K562 (cell line): ENCODE measurements around the gene PCBD1. TPM values are rescaled to one million over a fixed set of nuclear protein-coding genes. Genes with fewer than 3 reads are reported as not detected.
A peak's percentile ranks its signal among the peaks of the same experiment; 100 is the strongest.
"Not testable (repeated sequence)": the region's sequence is repeated elsewhere in the genome, so short reads cannot be mapped to it uniquely, and the experiment has no call there.

Source experiments
- ATAC-seq: fragments of 200-7000 bp; cut with Tn5 transposase; 3 replicates; pipeline ENCODE4 v1.9.1; 2020; ENCODE audit warnings: moderate library complexity
- BruUV-seq: library from RNA; stranded (reverse); fragments of 400-500 nt; replicated peaks from 2 replicates; lab custom pipeline; 2021; lab: Mats Ljungman, UMichigan
- CTCF ChIA-PET: fragments of 300-600 bp; formaldehyde crosslinking; extraction: SDS; loops from one replicate; lab custom pipeline; 2021; ENCODE audit warnings: low intra/inter-chr PET ratio; lab: Yijun Ruan, JAX
- POLR2A ChIA-PET: fragments of 300-600, 350-650 bp; sonication (Branson Sonifier 250); formaldehyde crosslinking; extraction: SDS; loops from one replicate; lab custom pipeline; 2021; ENCODE audit warnings: antibody characterized with exemption, inconsistent platforms; lab: Yijun Ruan, JAX
- DNase-seq, 4 experiments: peaks; one replicate each; pipeline versions ENCODE4 v3.0.0 to v3.0.0-alpha.2; 2011 to 2018; ENCODE audit warnings: low spot score in 3 of 4, mixed read lengths in 3 of 4; ENCODE audit errors: extremely low read depth in 1 of 4
- FAIRE-seq: peaks from 2 replicates; lab custom pipeline; 2011; peaks lifted over from hg19 to GRCh38; lab: Jason Lieb, UNC
- H2AFZ ChIP-seq: 2 replicates; pipeline ENCODE4 v1.6.0; 2011; ENCODE audit warnings: low read depth, low read length, control low read depth, inconsistent platforms
- H3K27ac ChIP-seq: fragments of 200-600 bp; 3 replicates; pipeline ENCODE4 v1.8.0; 2011; ENCODE audit warnings: low read depth, mild to moderate bottlenecking, control low read depth, inconsistent platforms, low read length, moderate library complexity, mixed read lengths; ENCODE audit errors: extremely low read depth
- H3K27me3 ChIP-seq, 2 experiments: fragments of 300-600 bp in 1 of 2; 2 replicates in 1 of 2; 3 replicates in 1 of 2; pipeline versions ENCODE4 v1.6.0 to v1.8.0; 2011; ENCODE audit warnings: inconsistent platforms in 2 of 2, low read length in 2 of 2, mild to moderate bottlenecking in 1 of 2, mixed read lengths in 1 of 2, moderate library complexity in 1 of 2; ENCODE audit not compliant: control insufficient read depth in 2 of 2, insufficient read depth in 2 of 2
- H3K36me3 ChIP-seq: fragments of 300-600 bp; 3 replicates; pipeline ENCODE4 v1.8.0; 2011; ENCODE audit warnings: mild to moderate bottlenecking, low read length, inconsistent platforms; ENCODE audit not compliant: control insufficient read depth, insufficient read depth
- H3K4me1 ChIP-seq, 2 experiments: fragments of 200-600 bp in 1 of 2; replicated peaks in 1 of 2; 2 replicates in 1 of 2; 3 replicates in 1 of 2; pipeline versions ENCODE4 v1.5.1 to v1.8.0; 2011; ENCODE audit warnings: inconsistent platforms in 2 of 2, low read length in 2 of 2, mild to moderate bottlenecking in 1 of 2, mixed read lengths in 1 of 2, moderate library complexity in 1 of 2; ENCODE audit not compliant: control insufficient read depth in 2 of 2, insufficient read depth in 2 of 2
- H3K4me2 ChIP-seq: 2 replicates; pipeline ENCODE4 v1.6.1; 2011; ENCODE audit warnings: low read length, control low read depth, inconsistent platforms, mixed read lengths; ENCODE audit not compliant: insufficient read depth
- H3K4me3 ChIP-seq: fragments of 200-600 bp; sonication (generic), shearing (Covaris generic); 2 replicates; pipeline ENCODE4 v1.5.1; 2016; ENCODE audit warnings: control low read depth, inconsistent platforms
- H3K79me2 ChIP-seq: fragments of 200-600 bp; 3 replicates; pipeline ENCODE4 v1.8.0; 2011; ENCODE audit warnings: low read length, inconsistent platforms; ENCODE audit not compliant: control insufficient read depth, insufficient read depth
- H3K9ac ChIP-seq, 2 experiments: 2 replicates each; pipeline versions ENCODE4 v1.6.0 to v1.6.1; 2011; ENCODE audit warnings: low read depth in 2 of 2, low read length in 2 of 2, control low read depth in 1 of 2, inconsistent platforms in 1 of 2, mild to moderate bottlenecking in 1 of 2, mixed read lengths in 1 of 2; ENCODE audit not compliant: insufficient read depth in 1 of 2
- H3K9me1 ChIP-seq: one replicate; pipeline ENCODE4 v1.6.0; 2011; ENCODE audit warnings: inconsistent platforms, mild to moderate bottlenecking, low read length, moderate library complexity; ENCODE audit not compliant: control insufficient read depth, insufficient read depth
- H3K9me3 ChIP-seq: replicated peaks from 2 replicates; pipeline ENCODE4 v1.5.1; 2011; ENCODE audit warnings: low read depth, low read length, inconsistent platforms; ENCODE audit not compliant: control insufficient read depth, insufficient read depth
- H4K20me1 ChIP-seq: replicated peaks from 2 replicates; pipeline ENCODE4 v1.6.1; 2011; ENCODE audit warnings: low read length, inconsistent platforms, mixed read lengths; ENCODE audit not compliant: control insufficient read depth, insufficient read depth
- BCOR ChIP-seq: fragments of 450-650 bp; IDR thresholded peaks from 2 replicates; pipeline ENCODE4 v1.6.1; 2016
- EGR1 ChIP-seq: fragments of 450-650 bp; conservative IDR thresholded peaks from 2 replicates; pipeline ENCODE4 v1.6.1; 2017; ENCODE audit warnings: mild to moderate bottlenecking
- ZNF184 ChIP-seq: sonication (generic); formaldehyde crosslinking; IDR thresholded peaks from 2 replicates; pipeline ENCODE4 v1.5.0; 2020; ENCODE audit warnings: missing genetic modification reagents
- ZSCAN29 ChIP-seq: fragments of 450-650 bp; IDR thresholded peaks from 2 replicates; pipeline ENCODE4 v1.6.1; 2017
- WGBS: fragments of 100-300 bp; shearing (Covaris generic); methylation state at CpG from one replicate; pipeline ENCODE4 v1.1.6; 2016; ENCODE audit warnings: low coverage, mixed read lengths; ENCODE audit not compliant: insufficient coverage; ENCODE audit errors: missing lambda C conversion rate; 5-methylcytosine and 5-hydroxymethylcytosine counted together
- in situ Hi-C: fragments of 300-500 bp; cut with MboI; formaldehyde crosslinking; loops from 4 replicates; pipeline ENCODE4 v1.15.0; 2018; ENCODE audit warnings: inconsistent platforms, mixed read lengths
- intact Hi-C: fragments of 100-400 bp; cut with micrococcal nuclease; formaldehyde crosslinking; loops from 2 replicates; pipeline ENCODE4 v1.14.2; 2022
- polyA plus RNA-seq, 8 experiments: library from polyadenylated mRNA; depleted of rRNA in 4 of 8; stranded (reverse) in 5 of 8; unstranded in 3 of 8; fragments of >200 nt; fragmentation: Nextera tagmentation in 2 of 8; fragmentation: Illumina TruSeq in 1 of 8; extraction: Ambion mirVana in 2 of 8; extraction: Trizol in 1 of 8; gene quantifications; 2 replicates each; pipeline versions ENCODE4 v1.2.1 to v1.2.3, GENCODE V29; 2011 to 2014; ENCODE audit warnings: inconsistent platforms in 1 of 8, missing spikeins in 1 of 8
- total RNA-seq, 7 experiments: library from RNA; depleted of rRNA in 6 of 7; stranded (reverse); fragments of >200 nt in 6 of 7; fragmentation: Illumina TruSeq in 2 of 7; extraction: Trizol in 2 of 7; gene quantifications; 2 replicates each; pipeline versions ENCODE4 v1.2.1 to v1.2.3, GENCODE V29; 2011 to 2021; ENCODE audit warnings: low replicate concordance in 1 of 7
- TF ChIP-seq, protein P1 (sequence below): fragments of 200-800 bp; sonication (Bioruptor generic); IDR thresholded peaks from 2 replicates; pipeline ENCODE4 v1.6.1; 2017; ENCODE audit warnings: missing genetic modification characterization, missing compliant biosample characterization

Gene PCBD1
- total and polyA plus RNA-seq, 9 of the 15 experiments (the other 6 are each of a cell fraction or from before 2014, with no cell fraction given) = 14.6 to 109 (median 57.0) TPM

DNA sequence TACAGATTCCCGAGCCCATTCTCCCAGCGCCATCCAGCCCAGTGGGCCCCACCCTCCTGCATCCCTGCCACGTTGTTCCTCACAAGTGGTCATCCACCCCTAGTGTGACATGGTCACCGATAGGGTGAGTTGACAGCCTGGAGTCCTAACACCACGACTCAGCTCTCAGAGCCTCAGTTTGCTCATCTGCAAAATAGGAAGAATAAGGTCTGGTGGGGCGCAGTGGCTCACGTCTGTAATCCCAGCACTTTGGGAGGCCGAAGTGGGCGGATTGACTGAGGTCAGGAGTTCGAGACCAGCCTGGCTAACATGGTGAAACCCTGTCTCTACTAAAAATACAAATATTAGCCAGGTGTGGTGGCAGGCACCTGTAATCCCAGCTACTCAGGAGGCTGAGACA is 31.5 kb upstream of the PCBD1 start:
- H4K20me1 ChIP-seq = peaks cover 15% of the 10 kb centered on the region; the same call in 1 of the 2 replicates
- POLR2A ChIA-PET, BruUV-seq, FAIRE-seq, H3K79me2 ChIP-seq, H3K4me3 ChIP-seq, H3K36me3 ChIP-seq, H3K4me1 ChIP-seq, H3K9me3 ChIP-seq, H2AFZ ChIP-seq, H3K9me1 ChIP-seq, ATAC-seq, H3K27ac ChIP-seq: not testable (repeated sequence)
- CTCF ChIA-PET = interaction anchor here (0.7 kb wide), 1 partner anchor 380 kb away, joined by 5 read pairs; no protein-coding TSS in a partner anchor
- WGBS = 4% methylated on average over 10 of the region's 10 CpGs
- TF ChIP-seq BCOR = peak; percentile 53; the same call in 1 of the 2 replicates
- 0 out of 2 replicates have a peak, but pooled peaks have one; percentile 10 for TF ChIP-seq EGR1
- TF ChIP-seq, all 486 proteins: peak for 2; not testable (repeated sequence) for 484
- DNase-seq, H3K4me2 ChIP-seq, intact Hi-C loops, H3K9ac ChIP-seq: not testable (repeated sequence)
- H3K27me3 ChIP-seq = peaks cover 28 to 81% of the 10 kb centered on the region in 2 experiments
- in situ Hi-C loops = loop anchor here (5.0 kb wide), 1 partner anchor 367 kb away; no protein-coding TSS in a partner anchor

DNA sequence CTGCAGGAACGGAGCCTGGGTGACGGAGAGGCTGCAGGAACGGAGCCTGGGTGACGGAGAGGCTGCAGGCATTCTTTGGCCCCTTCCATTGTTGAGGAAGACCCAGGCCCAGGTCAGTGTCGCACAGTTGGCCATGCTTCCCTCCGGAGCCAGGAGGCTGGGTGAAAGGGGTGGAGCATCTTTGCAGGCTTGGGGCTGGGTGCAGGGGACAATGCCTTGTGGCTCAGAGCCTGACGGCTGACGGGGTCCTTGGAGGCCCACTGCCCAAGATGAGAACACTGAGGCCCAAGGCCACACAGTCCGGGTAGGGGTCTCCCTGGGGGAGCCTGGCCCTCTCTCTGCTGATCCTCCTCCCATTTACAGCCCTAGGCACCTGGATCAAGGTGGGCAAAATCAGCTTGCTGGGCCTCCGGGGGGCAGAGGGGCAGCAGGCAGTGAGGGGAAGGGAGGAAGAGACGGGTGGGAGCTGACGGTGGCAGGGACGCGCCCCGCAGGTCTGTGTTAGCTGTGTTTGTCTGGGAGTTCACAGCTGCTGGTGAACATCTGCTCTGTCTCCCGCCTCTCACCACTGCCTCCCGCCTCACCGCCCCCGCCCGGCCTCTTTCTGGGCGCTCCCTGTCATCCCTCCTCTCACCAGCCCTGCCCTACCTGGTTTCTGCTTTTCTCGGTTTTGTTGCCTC is 30.6 kb upstream of the PCBD1 start:
- no peaks in the 10 kb centered on the region for H3K9me3 ChIP-seq
- H3K4me3 ChIP-seq = no peak overlapping the region
- WGBS = 2% methylated on average over 19 of the region's 22 CpGs
- no TSS peak for BruUV-seq
- no peak overlapping the region for H2AFZ ChIP-seq
- ChIA-PET POLR2A (interaction anchor here (0.7 to 1.0 kb wide), 2 partner anchors 14 to 16 kb away, joined by 3 read pairs; no protein-coding TSS in a partner anchor), CTCF (no interaction called here)
- H3K79me2 ChIP-seq = no peaks in the 10 kb centered on the region
- peak in 3 of 4 experiments; percentile 33 to 38 (median 33) for DNase-seq
- FAIRE-seq = no peak
- H3K27me3 ChIP-seq = peaks cover 30 to 82% of the 10 kb centered on the region in 2 experiments
- no peak for TF ChIP-seq ZNF184 (CRISPR knock-in tag)
- peak; percentile 69 for TF ChIP-seq EGR1
- TF ChIP-seq ZSCAN29 = no peak
- TF ChIP-seq, protein P1, sequence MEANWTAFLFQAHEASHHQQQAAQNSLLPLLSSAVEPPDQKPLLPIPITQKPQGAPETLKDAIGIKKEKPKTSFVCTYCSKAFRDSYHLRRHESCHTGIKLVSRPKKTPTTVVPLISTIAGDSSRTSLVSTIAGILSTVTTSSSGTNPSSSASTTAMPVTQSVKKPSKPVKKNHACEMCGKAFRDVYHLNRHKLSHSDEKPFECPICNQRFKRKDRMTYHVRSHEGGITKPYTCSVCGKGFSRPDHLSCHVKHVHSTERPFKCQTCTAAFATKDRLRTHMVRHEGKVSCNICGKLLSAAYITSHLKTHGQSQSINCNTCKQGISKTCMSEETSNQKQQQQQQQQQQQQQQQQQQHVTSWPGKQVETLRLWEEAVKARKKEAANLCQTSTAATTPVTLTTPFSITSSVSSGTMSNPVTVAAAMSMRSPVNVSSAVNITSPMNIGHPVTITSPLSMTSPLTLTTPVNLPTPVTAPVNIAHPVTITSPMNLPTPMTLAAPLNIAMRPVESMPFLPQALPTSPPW (CRISPR knock-in tag) = peak; percentile 22; the same call in 1 of the 2 replicates
- peaks cover 15% of the 10 kb centered on the region; the same call in 1 of the 2 replicates for H4K20me1 ChIP-seq
- no peaks in the 10 kb centered on the region for H3K36me3 ChIP-seq
- peak; percentile 77 for ATAC-seq
- H3K9me1 ChIP-seq = no peaks in the 10 kb centered on the region
- no peak overlapping the region for H3K27ac ChIP-seq
- H3K4me1 ChIP-seq = peaks cover 0 to 6% of the 10 kb centered on the region in 2 experiments; a peak in 1 of 5 replicates
- intact Hi-C loops (no loop called here), in situ Hi-C loops (no loop called here)
- no peak overlapping the region for H3K4me2 ChIP-seq
- no peak overlapping the region for H3K9ac ChIP-seq
